BJ (cell line): ENCODE data around the gene CTIF. TPM values are rescaled to one million over a fixed set of nuclear protein-coding genes. Genes with fewer than 3 reads are reported as not detected.

Source experiments
- CTCF ChIA-PET: fragments of 350-600 bp; formaldehyde crosslinking; extraction: SDS; loops from one replicate; lab custom pipeline; 2021; ENCODE audit warnings: antibody characterized with exemption, inconsistent platforms; lab: Yijun Ruan, JAX
- POLR2A ChIA-PET: fragments of 300-600 bp; sonication (Branson Sonifier 250); formaldehyde crosslinking; extraction: SDS; loops from one replicate; lab custom pipeline; 2021; ENCODE audit warnings: antibody characterized with exemption; lab: Charles Lee
- DNase-seq: peaks from one replicate; pipeline ENCODE4 v3.0.0-alpha.2; 2011; ENCODE audit warnings: low read depth
- H3K27me3 ChIP-seq: 2 replicates; pipeline ENCODE4 v1.6.0; 2011; ENCODE audit warnings: low read length; ENCODE audit not compliant: control insufficient read depth, insufficient read depth
- H3K36me3 ChIP-seq: 2 replicates; pipeline ENCODE4 v1.5.1; 2011; ENCODE audit warnings: low read length; ENCODE audit not compliant: control insufficient read depth, insufficient read depth
- H3K4me3 ChIP-seq: 2 replicates; pipeline ENCODE4 v1.5.1; 2011; ENCODE audit warnings: low read depth, mild to moderate bottlenecking, control low read depth, low read length
- CTCF ChIP-seq: IDR thresholded peaks from 2 replicates; pipeline ENCODE4 v1.5.1; 2011; ENCODE audit warnings: low read depth, mild to moderate bottlenecking, control low read depth, inconsistent platforms, low read length, moderate library complexity; ENCODE audit not compliant: insufficient read depth
- polyA plus RNA-seq: library from polyadenylated mRNA; depleted of rRNA; stranded (reverse); fragments of >200 nt; gene quantifications from 2 replicates; pipeline ENCODE4 v1.2.3, GENCODE V29; 2011

Gene CTIF
- polyA plus RNA-seq, 1 experiment, result 105 TPM

GRCh38 chr18:48817021-48817461 lies 278.2 kb downstream of the CTIF start:
- POLR2A ChIA-PET, result no interaction called here
- Histone ChIP-seq H3K27me3 (no peaks in the 10 kb centered on the region), H3K36me3 (peaks cover 35% of the 10 kb centered on the region), H3K4me3 (no peak overlapping the region)
- no peak for DNase-seq
- no peak for TF ChIP-seq CTCF
- CTCF ChIA-PET, result interaction anchor here (0.7 to 1.6 kb wide), 2 partner anchors 14 to 105 kb away, joined by 3 to 4 read pairs; no protein-coding TSS in a partner anchor

GRCh38 chr18:48818329-48819254 lies 279.8 kb downstream of the CTIF start:
- H3K36me3 ChIP-seq, result peaks cover 35% of the 10 kb centered on the region
- ChIA-PET CTCF (interaction anchor here (1.6 kb wide), 1 partner anchor 107 kb away, joined by 3 read pairs; no protein-coding TSS in a partner anchor), POLR2A (no interaction called here)
- DNase-seq, result no peak
- no peaks in the 10 kb centered on the region for H3K27me3 ChIP-seq
- H3K4me3 ChIP-seq, result no peak overlapping the region
- no peak for TF ChIP-seq CTCF

DNA sequence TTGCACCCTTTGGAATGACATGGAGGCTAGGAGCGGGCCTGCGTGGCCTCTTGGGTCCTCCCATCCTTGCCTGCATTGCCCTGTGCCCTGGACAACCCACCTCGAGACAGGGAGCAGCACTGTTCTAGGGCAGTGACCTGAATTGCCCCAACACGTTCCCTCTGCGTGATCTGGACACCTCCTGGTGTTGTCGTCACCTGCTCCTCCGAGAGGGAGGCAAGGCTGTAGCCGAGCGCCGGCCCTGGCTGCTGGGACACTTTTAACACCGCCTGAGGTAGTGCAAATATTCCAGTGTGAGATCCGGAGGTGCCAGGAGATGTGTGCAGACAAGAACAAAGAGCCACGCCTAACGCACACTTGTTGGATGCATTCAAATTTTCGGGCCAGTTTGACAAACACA lies 280.4 kb downstream of the CTIF start:
- no peak for TF ChIP-seq CTCF
- Histone ChIP-seq H3K4me3 (no peak overlapping the region), H3K27me3 (no peaks in the 10 kb centered on the region), H3K36me3 (peaks cover 35% of the 10 kb centered on the region)
- ChIA-PET POLR2A (no interaction called here), CTCF (no interaction called here)
- no peak for DNase-seq

- no peak for DNase-seq
- POLR2A ChIA-PET, result no interaction called here
- Histone ChIP-seq H3K36me3 (peaks cover 35% of the 10 kb centered on the region), H3K27me3 (no peaks in the 10 kb centered on the region), H3K4me3 (no peak overlapping the region)
- CTCF ChIA-PET, result no interaction called here
- no peak for TF ChIP-seq CTCF
These were observed 281.1 kb downstream of the CTIF start for GRCh38 chr18:48819781-48820482.
